Amygdala (tissue), 56 donors: Measurements from ENCODE around the gene AK3.

Source experiments
- DNase-seq, 56 donors: peaks; one replicate each; lab custom pipeline; 2025; lab: John Stamatoyannopoulos, UW

AK3 gene

GRCh38 chr9:4750023-4750673, 9.1 kb upstream of the AK3 start:
- no peak for DNase-seq

- no peak for DNase-seq
Observed at GRCh38 chr9:4748612-4749011, 7.6 kb upstream of the AK3 start.

- DNase-seq = no peak
Observed at GRCh38 chr9:4746278-4747030, 5.5 kb upstream of the AK3 start.

- DNase-seq = peak in 1 of 56 donors; percentile 6
Observed at GRCh38 chr9:4743131-4743875, 2.3 kb upstream of the AK3 start.

GRCh38 chr9:4742246-4742645, 1.2 kb upstream of the AK3 start:
- no peak for DNase-seq

- peak in 34 of 56 donors; percentile 8 to 73 (median 39) for DNase-seq
Observed at GRCh38 chr9:4741365-4742089, 525 bp upstream of the AK3 start.

GRCh38 chr9:4740388-4740637, 689 bp downstream of the AK3 start:
- no peak for DNase-seq

- no peak for DNase-seq
Observed at GRCh38 chr9:4739587-4740387, 1.2 kb downstream of the AK3 start.

- DNase-seq = no peak
Observed at GRCh38 chr9:4738866-4739586, 2.0 kb downstream of the AK3 start.

- no peak for DNase-seq
Observed at GRCh38 chr9:4734150-4734549, 6.9 kb downstream of the AK3 start.

- no peak for DNase-seq
Observed at GRCh38 chr9:4732890-4733289, 8.1 kb downstream of the AK3 start.

- no peak for DNase-seq
Observed at GRCh38 chr9:4727593-4727992, 13.4 kb downstream of the AK3 start.

- DNase-seq = no peak
Observed at GRCh38 chr9:4725706-4726442, 15.1 kb downstream of the AK3 start.

- no peak for DNase-seq
Observed at GRCh38 chr9:4721736-4722135, 19.3 kb downstream of the AK3 start.

GRCh38 chr9:4718911-4719310, 22.1 kb downstream of the AK3 start:
- DNase-seq = no peak

- peak in 7 of 56 donors; percentile 3 to 32 (median 12) for DNase-seq
Observed at GRCh38 chr9:4717815-4718214, 23.2 kb downstream of the AK3 start.

- no peak for DNase-seq
Observed at GRCh38 chr9:4716163-4716562, 24.8 kb downstream of the AK3 start.

GRCh38 chr9:4714266-4715016, 26.6 kb downstream of the AK3 start:
- no peak for DNase-seq
